Stimulated activated naive CD8-positive, alpha-beta T cell treated with anti-CD3 and anti-CD28 coated beads, Interleukin-15, amount 100 ng/mL, for 72 hours (primary cell): ENCODE data around the gene MORN1.

Experiments used
- ATAC-seq: fragments of 150-1000 bp; cut with Tn5 transposase; 2 replicates; pipeline ENCODE4 v1.10.0; 2021; ENCODE audit warnings: mild to moderate bottlenecking, moderate library complexity
- DNase-seq, 2 donors: peaks; one replicate each; pipeline ENCODE4 v3.0.0; 2021 to 2022
- H3K27ac Mint-ChIP-seq, 2 donors: one replicate each; pipeline ENCODE4 v1.8.0; 2022; ENCODE audit warnings: mild to moderate bottlenecking in 2 of 2, mixed read lengths in 2 of 2, moderate library complexity in 2 of 2
- H3K27me3 Mint-ChIP-seq: one replicate; pipeline ENCODE4 v1.8.0; 2022; ENCODE audit warnings: mixed read lengths
- H3K4me1 Mint-ChIP-seq: one replicate; pipeline ENCODE4 v1.8.0; 2022; ENCODE audit warnings: mild to moderate bottlenecking, mixed read lengths
- H3K4me3 Mint-ChIP-seq, 2 donors: one replicate each; pipeline ENCODE4 v1.8.0; 2022; ENCODE audit warnings: mild to moderate bottlenecking in 2 of 2, mixed read lengths in 2 of 2, moderate library complexity in 1 of 2
- H3K9me3 Mint-ChIP-seq, 2 donors: one replicate each; pipeline ENCODE4 v1.8.0; 2022; ENCODE audit warnings: mixed read lengths in 2 of 2

Gene MORN1

GRCh38 chr1:2377751-2378440 lies 13.5 kb downstream of the MORN1 start:
- H3K27ac Mint-ChIP-seq, result no peak overlapping the region
- no peak overlapping the region for H3K4me3 Mint-ChIP-seq
- DNase-seq (no peak), ATAC-seq (no peak)
- H3K4me1 Mint-ChIP-seq, result peaks cover 4% of the 10 kb centered on the region
- H3K27me3 Mint-ChIP-seq, result no peaks in the 10 kb centered on the region
- no peaks in the 10 kb centered on the region for H3K9me3 Mint-ChIP-seq

GRCh38 chr1:2376931-2377672 lies 14.3 kb downstream of the MORN1 start:
- H3K27ac Mint-ChIP-seq, result no peak overlapping the region

GRCh38 chr1:2376261-2376741 lies 15.1 kb downstream of the MORN1 start:
- Mint-ChIP-seq H3K27ac (no peak overlapping the region), H3K4me1 (no peaks in the 10 kb centered on the region), H3K4me3 (no peak overlapping the region), H3K9me3 (no peaks in the 10 kb centered on the region), H3K27me3 (no peaks in the 10 kb centered on the region)
- DNase-seq (no peak), ATAC-seq (no peak)

More at GRCh38 chr1:2376931-2377672, 14.3 kb downstream of the MORN1 start:
- ATAC-seq (no peak), DNase-seq (no peak)
- no peaks in the 10 kb centered on the region for H3K9me3 Mint-ChIP-seq
- peaks cover 4% of the 10 kb centered on the region for H3K4me1 Mint-ChIP-seq
- H3K27me3 Mint-ChIP-seq, result no peaks in the 10 kb centered on the region
- no peak overlapping the region for H3K4me3 Mint-ChIP-seq

- Mint-ChIP-seq H3K9me3 (no peaks in the 10 kb centered on the region), H3K4me3 (no peak overlapping the region), H3K27ac (no peak overlapping the region), H3K27me3 (no peaks in the 10 kb centered on the region), H3K4me1 (no peaks in the 10 kb centered on the region)
- ATAC-seq (no peak), DNase-seq (no peak)
Observed at GRCh38 chr1:2375923-2376260, 15.5 kb downstream of the MORN1 start.

GRCh38 chr1:2375246-2375922 lies 16.0 kb downstream of the MORN1 start:
- no peaks in the 10 kb centered on the region for H3K27me3 Mint-ChIP-seq
- DNase-seq (no peak), ATAC-seq (no peak)
- H3K4me3 Mint-ChIP-seq, result no peak overlapping the region
- no peak overlapping the region for H3K27ac Mint-ChIP-seq
- H3K4me1 Mint-ChIP-seq, result no peaks in the 10 kb centered on the region
- H3K9me3 Mint-ChIP-seq, result no peaks in the 10 kb centered on the region

- Mint-ChIP-seq H3K27me3 (no peaks in the 10 kb centered on the region), H3K4me3 (no peak overlapping the region), H3K9me3 (no peaks in the 10 kb centered on the region), H3K27ac (no peak overlapping the region), H3K4me1 (no peaks in the 10 kb centered on the region)
- DNase-seq (no peak), ATAC-seq (no peak)
Observed at GRCh38 chr1:2374252-2375155, 16.9 kb downstream of the MORN1 start.

- no peaks in the 10 kb centered on the region for H3K27me3 Mint-ChIP-seq
Observed at GRCh38 chr1:2373551-2374251, 17.7 kb downstream of the MORN1 start.

GRCh38 chr1:2372551-2373490 lies 18.5 kb downstream of the MORN1 start:
- DNase-seq (no peak), ATAC-seq (no peak)
- no peak overlapping the region for H3K4me3 Mint-ChIP-seq
- no peaks in the 10 kb centered on the region for H3K9me3 Mint-ChIP-seq
- H3K27ac Mint-ChIP-seq, result no peak overlapping the region
- no peaks in the 10 kb centered on the region for H3K27me3 Mint-ChIP-seq
- no peaks in the 10 kb centered on the region for H3K4me1 Mint-ChIP-seq

More at GRCh38 chr1:2373551-2374251, 17.7 kb downstream of the MORN1 start:
- DNase-seq (no peak), ATAC-seq (no peak)
- Mint-ChIP-seq H3K4me3 (no peak overlapping the region), H3K4me1 (no peaks in the 10 kb centered on the region), H3K27ac (peak overlapping the region in 1 of 2 donors; percentile 12), H3K9me3 (no peaks in the 10 kb centered on the region)

GRCh38 chr1:2368053-2368744 lies 23.2 kb downstream of the MORN1 start:
- peaks cover 6 to 10% of the 10 kb centered on the region in 2 donors for H3K9me3 Mint-ChIP-seq
- H3K4me1 Mint-ChIP-seq, result no peaks in the 10 kb centered on the region
- DNase-seq (no peak), ATAC-seq (no peak)
- H3K4me3 Mint-ChIP-seq, result no peak overlapping the region
- H3K27me3 Mint-ChIP-seq, result no peaks in the 10 kb centered on the region
- H3K27ac Mint-ChIP-seq, result no peak overlapping the region

GRCh38 chr1:2363847-2364513 lies 27.4 kb downstream of the MORN1 start:
- no peak overlapping the region for H3K27ac Mint-ChIP-seq
- no peaks in the 10 kb centered on the region for H3K27me3 Mint-ChIP-seq
- peaks cover 10 to 13% of the 10 kb centered on the region in 2 donors for H3K9me3 Mint-ChIP-seq
- peaks cover 6% of the 10 kb centered on the region for H3K4me1 Mint-ChIP-seq
- no peak for DNase-seq
- H3K4me3 Mint-ChIP-seq, result no peak overlapping the region
- no peak for ATAC-seq

- DNase-seq (no peak), ATAC-seq (no peak)
- H3K4me1 Mint-ChIP-seq, result peaks cover 6% of the 10 kb centered on the region
- H3K4me3 Mint-ChIP-seq, result no peak overlapping the region
- H3K27ac Mint-ChIP-seq, result no peak overlapping the region
- no peaks in the 10 kb centered on the region for H3K27me3 Mint-ChIP-seq
- H3K9me3 Mint-ChIP-seq, result peaks cover 10 to 13% of the 10 kb centered on the region in 2 donors
Observed at GRCh38 chr1:2360588-2361364, 30.6 kb downstream of the MORN1 start.
